ENCODE results near the gene CNNM2.
"Not testable (repeated sequence)": the region's sequence is repeated elsewhere in the genome, so short reads cannot be mapped to it uniquely, and the experiment has no call there.

Gene CNNM2

DNA sequence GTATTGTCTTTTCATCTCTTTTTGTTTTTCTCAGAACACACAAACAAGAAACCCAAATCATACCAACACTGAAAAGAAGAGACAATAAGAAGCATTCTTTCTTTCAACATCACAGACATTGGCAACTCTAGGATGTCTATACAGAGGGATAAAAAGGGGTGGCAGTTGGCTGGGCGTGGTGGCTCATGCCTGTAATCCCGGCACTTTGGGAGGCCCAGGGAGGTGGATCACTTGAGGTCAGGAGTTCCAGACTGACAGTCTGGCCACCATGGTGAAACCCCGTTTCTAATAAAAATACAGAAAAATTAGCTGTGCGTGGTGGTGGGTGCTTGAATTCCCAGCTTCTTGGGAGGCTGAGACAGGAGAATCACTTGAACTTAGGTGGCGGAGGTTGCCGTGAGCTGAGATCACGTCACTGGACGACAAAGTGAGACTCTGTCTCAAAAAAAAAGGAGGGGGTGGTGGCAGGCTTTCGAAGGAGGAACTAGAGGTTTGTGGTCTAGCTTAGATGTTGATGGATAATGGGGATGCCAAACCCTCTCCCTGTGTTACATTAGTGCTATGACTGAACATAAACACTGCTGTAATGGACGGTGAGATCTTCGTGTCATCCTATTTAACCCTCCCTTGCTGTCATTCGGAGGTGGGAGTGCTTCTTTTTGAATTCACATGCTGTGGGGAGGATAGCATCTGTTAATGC is 9.4 kb downstream of the CNNM2 start:
- DNase-seq: no peak

DNA sequence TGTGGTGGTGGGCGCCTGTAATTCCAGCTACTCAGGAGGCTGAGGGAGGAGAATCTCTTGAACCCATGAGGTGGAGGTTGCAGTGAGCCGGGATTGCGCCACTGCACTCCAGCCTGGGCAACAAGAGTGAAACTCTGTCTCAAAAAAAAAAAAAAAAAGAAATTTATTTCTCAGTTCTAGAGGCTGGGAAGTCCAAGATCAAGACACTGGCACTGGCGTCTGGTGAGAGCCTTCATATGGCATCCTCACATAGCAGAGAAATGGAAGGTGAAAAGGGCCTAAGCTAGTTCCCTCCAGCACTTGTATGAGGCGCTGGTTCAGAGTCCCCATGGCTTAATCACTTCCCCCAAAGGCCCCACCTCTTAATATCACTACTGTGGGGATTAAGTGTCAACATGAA is 10.3 kb downstream of the CNNM2 start:
- DNase-seq: not testable (repeated sequence)

DNA sequence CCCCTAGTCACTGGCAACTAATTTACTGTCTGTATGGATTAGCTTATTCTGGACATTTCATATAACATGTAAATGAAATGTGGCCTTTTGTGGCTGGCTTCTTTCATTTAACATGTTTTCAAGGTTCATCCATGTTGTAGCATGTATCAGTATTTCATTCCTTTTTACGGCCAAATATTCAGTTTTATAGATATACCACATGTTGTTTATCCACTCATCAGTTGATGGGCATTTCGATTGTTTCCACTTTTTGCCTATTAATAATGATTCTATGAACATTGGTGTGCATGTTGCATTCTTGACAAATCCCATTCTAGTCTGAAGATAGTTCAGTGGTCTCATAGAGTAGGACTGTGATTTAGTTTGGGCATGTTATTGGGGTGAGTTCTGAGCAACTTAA is 12.6 kb downstream of the CNNM2 start:
- DNase-seq: no peak

DNA sequence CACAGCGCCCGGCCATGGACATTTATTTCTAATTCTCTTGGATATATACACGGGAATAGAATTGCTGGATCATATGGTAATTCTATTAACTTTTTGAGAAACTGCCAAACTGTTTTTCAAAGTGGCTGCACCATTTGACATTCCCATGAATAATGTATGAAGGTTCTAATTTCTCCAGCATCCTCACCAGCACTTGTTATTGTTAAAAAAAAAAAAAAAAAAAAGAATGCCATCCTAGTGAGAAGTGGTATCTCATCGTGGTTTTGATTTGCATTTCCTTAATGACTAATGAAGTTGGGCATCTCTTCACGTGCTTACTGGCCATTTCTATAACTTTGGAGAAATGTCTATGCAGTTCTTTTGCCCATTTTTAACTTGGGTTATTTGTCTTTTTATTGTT is 13.5 kb downstream of the CNNM2 start:
- DNase-seq: no peak

DNA sequence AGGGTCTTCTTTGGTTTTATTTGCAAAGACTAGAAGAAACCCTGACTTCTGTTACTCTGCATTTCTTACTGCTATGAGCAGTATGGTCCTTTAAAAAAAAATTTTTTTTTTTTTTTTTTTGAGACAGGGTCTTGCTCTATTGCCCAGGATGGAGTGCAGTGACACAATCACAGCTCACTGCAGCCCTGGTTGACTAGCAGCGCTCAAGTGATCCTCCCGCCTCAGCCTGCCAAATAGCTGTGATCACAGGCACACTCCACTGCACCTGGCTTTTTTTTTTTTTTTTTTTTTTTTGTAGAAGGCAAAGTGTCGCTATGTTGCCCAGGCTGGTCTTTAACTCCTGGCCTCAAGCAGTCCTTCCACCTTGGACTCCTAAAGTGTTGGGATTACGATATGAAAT is 17.4 kb downstream of the CNNM2 start:
- DNase-seq: no peak

DNA sequence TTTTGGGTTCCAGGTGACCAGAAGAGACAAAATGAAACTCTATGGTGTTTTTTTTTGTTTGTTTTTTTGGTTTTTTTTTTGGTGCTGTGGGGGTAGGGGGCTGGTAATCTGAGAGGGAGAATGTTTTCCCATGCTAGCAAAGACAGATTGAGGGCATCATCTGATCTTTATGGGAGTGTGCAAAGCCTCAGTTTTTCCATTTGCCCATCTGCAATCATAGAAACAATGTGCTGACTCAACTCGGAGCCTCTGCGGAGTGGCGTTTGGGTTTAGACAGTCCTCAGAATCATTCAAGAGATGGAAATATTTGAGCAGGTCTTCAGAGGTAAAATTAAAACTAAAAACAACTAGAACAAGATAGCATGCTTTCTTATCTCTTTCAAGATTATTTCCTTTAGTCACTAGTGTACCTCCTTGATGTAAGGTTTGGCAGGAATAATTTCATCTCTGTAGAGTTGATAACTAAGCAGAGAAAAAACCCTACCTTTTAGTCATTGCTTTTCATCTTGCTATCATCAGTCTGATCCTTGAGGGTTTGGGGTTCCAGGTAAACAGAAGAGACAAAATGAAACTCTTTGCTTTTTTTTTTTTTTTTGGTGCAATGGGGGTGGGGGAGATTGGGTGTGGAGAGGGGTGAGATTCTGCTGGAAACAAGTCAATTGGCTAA is 18.0 kb downstream of the CNNM2 start:
- DNase-seq: no peak

DNA sequence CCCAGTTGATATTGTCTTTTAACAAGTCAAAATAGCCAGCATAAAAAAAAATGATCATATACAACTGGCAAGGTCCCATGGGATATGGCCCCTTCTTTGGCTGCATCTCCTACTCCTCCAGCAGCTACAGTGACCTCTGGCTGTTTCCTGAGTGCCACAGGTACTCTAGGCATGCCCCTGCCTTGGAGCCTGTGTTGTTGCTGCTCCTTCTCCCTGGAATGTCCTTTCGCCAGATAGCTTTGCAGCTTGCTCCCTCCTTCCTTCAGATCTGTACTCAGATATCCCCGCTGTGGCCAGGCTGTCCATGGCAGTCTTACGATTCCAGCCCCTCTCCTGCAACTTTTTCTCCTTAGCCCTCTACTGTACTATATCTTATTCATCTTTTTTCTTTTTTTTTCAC is 23.3 kb downstream of the CNNM2 start:
- no peak for DNase-seq

DNA sequence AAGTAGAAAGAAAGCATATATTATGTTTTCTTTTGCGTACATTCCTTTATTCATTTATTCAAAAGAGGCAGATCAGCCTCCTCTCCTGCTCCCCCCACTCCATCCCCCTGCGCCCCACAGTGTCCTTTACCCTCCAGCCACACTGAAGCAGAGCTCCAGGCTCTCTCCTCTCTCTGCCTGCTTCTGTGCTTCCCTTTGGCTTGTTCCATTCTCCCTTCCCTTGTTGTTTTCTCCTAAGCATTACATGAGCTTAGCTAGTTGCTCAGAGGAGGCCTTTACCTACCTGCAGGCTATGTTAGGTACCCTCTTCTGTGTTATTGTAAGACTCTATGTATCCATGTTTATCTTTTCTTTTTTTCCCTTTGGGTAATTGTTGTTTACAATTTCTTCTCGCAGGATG is 27.4 kb downstream of the CNNM2 start:
- no peak for DNase-seq

DNA sequence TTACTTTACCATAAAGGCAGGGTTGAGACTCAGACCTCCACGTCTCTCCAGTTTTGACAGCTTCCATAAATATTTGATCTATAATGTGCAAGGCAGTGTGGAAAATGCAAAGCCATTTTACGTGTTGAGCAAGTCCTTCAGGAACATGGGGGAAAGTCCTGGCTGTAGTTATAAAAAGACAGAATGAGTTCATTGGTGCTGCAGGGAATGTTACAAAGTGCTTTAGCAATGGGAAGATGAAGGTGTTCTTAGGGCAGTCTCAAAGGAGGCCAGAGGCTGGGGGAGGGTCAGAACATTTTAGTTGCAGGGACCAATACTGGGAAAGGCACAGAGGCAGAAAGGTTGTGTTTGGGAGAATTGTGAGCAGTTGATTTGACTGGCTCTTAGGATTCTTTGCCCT is 27.9 kb downstream of the CNNM2 start:
- no peak for DNase-seq

DNA sequence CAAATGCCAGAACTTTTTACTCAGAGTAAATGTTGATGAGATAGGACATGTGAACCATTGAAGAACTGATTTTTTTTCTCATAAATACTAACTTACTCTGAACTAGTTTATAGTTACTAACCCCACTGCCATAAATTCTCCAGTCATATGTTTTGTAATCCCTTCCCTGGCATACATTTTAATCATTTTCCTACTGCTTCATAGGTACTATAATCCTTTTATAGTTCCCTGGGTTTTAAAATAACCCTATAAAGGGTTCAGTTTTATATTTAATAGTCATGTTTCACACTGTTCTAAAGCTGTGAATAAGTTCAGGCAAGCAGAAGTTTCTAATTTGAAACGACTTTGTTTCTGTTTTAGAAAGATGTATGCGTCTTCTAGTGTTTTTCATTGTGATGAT is 28.9 kb downstream of the CNNM2 start:
- no peak for DNase-seq

DNA sequence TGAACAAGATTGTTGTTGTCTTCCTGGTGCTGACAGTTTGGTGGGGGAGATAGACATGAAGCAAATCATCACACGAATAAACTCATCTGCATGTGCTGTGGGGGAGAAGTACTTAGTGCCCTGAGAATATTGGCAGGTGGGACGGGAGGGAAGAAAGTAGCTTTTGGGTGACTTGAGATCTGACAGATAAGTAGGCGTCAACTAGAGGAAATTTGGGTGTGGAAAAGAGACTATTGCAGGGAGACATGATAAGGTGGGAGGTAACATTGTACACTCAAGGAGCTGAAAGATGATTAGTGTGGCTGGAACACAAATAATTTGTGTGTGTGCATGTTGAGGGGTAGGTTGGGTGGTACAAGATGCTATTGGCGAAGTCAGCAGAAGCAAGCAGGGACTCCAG is 30.1 kb downstream of the CNNM2 start:
- DNase-seq: no peak

DNA sequence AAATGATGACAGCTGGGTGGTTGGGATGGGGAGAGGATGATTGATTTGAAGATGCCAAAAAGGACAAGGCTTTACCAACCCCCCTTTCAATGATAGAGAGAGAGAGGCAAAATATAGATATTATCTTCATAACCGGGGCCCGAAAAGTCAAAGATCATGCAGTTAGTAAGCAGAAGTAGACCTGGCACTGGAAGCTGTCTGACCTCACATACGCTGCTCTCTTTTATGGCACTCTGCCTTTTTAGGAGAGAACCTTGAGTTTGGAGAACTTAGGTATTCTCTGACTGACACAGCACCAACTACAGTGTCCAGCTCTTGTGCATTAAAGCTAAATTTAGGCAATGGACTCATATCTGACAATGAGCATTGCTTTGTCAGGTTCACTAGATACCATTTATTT is 30.7 kb downstream of the CNNM2 start:
- DNase-seq: no peak

DNA sequence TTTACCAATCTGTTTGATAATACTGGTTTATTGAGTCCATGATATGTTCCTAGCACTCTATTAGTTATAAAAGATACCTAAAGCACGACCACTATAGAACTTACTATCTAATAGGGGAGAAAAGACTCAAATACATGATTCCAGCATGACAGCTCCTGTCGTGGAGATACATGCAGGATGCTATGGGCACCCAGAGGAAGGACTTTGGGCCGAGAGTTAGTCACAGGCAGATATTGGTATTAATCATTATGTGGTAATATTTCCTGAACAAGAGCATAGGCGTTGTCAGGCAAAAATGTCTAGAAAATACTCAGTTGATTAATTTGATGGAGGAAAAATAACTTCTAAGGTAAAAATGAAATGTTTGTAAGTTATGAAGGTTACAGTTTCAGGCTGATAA is 31.8 kb downstream of the CNNM2 start:
- DNase-seq: no peak

DNA sequence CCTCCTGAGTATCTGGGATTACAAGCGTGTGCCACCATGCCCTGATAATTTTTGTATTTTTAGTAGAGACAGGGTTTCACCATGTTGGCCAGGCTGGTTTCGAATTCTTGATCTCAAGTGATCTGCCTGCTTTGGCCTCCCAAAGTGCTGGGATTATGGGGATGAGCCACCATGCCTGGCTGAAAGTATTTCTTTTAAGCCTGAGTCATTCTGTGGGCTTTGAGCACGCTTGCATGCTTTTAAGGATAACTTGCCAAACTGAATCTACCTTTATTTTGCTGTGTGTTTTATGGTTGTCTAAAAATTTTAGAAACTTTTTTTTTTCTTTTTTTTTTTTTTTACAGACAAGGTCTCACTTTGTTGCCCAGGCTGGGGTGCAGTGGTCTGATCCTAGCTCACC is 33.2 kb downstream of the CNNM2 start:
- DNase-seq: no peak

DNA sequence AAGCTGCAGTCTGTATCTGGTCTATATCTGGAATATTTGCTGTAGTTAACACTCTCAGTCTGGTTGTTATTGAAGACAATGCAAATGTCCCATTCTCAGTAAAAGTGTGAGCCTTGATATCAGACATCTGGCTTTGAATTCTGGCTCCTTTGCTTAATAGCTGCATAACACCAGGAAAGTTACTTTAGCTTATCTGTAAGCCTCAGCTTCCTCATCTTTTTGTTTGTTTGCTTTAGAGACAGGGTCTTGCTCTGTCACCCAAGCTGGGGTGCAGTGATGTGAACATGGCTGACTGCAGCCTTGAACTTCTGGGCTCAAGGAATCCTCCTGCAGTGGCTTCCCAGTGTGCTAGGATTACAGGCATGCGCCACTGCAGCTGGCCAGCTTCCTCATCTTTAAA is 41.3 kb downstream of the CNNM2 start:
- DNase-seq: no peak

DNA sequence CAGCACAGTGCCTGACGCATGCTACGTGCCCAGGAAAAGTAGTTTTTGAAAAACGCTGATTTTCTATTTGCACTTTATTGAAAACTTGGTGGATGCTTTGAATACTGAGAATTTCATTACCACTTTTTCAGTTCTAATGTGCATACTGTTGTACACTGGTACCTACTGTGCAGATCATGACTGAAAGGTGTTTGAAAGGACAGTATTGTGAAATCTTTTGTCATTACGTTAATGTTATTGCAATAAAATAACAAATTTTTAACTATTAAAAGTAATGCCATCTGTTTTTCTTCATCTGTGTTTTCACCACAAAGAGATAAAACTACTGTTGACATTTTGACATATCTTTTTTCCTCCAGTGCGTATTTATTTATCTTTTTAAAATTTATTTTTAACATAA is 42.1 kb downstream of the CNNM2 start:
- no peak for DNase-seq

DNA sequence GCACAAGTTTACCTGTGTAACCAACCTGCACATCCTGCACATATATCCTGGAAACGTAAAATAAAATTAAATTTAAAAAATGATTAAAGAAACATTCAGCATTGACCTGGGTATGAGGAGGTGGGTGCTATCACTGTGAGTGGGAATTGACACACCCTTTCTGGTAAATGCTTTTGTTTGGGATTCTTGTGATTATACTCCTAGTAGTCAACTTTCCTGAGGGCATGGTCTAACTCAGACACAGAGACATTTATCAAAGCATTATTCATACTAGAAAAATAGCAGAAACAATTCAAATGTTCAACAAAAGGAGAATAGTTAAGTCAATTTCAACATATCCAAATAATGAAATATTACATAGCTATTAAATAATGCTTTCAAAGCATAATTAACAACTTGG is 44.2 kb downstream of the CNNM2 start:
- no peak for DNase-seq

DNA sequence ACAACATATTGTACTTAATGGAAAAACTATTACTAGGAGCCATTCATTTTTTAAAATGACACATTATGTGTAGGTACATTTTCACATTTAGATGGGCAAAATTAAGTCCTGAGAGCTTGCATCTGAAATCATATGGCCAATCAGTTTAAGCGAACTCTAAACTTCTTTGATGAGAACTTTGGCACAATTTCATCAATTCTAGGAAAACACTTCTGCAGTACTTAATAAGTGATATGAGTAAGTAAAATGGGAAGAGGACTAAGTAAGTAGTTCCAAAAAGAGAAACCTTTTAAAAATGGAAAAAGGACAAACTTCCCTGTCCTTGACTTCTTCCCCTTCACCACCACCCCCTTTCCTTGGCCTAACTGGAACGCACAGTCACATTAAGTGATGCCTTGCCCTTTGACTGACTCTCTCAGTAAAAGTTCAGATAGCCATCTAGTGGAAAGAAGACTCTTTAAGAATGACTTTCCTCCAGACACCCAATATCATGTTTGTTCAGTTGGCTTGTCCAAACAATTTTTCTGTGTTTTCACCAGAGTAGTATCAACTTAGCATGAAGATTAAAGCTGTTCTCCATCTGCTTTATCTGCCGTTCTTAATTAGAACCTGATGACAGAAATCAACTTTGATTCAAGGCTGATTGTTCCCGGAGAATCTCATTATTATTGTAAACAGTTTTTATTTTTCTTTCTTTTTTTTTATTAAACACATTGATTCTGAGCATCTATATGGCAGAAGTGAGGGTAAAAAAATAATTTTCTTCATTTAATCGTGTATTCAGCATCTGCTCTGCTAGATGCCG is 45.1 kb downstream of the CNNM2 start:
- no peak for DNase-seq

DNA sequence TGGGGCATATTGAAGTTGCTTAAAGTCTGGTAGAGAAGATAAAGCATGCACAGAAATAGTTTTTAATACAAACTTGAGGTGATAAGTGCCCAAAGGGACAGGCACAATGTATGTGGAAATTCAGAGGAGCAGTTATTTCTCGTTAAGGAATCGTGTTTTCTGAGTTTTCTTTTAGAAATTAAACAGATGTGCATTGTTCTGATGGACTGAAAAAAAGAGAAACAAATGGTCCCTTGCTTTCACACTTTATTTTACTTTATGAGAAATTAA is 45.6 kb downstream of the CNNM2 start:
- no peak for DNase-seq

DNA sequence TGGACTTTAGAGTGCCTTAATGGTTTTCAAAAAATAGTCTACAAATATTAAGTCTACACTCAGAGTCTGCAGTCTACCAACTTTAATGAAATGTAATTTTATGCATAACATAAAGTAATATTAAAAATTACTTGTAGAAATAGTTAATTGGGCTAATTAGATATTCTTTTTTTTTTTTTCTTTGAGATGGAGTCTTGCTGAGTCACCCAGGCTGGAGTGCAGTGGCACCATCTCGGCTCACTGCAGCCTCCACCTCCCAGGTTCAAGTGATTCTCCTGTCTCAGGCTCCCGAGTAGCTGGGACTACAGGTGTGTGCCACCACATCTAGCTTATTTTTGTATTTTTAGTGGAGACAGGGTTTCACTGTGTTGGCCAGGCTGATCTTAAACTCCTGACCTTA is 46.0 kb downstream of the CNNM2 start:
- DNase-seq: not testable (repeated sequence)

DNA sequence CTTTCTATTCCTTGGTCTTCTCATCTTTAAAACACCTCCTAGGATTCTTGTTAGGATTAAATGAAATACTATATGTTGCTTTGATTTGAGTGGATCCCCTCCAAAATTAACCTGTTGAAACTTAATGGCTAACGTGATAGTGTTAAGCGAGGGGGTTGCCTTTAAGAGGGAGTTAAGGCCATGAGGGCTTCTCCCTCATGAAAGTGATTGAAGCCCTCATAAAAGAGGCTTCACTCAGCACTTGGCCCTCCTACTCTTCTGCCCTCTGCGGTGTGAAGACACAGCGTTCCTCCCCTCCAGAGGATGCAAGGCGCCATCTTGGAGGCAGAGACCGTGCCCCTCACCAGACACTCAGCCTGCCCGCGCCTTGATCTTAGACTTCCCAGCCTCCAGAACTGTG is 46.6 kb downstream of the CNNM2 start:
- DNase-seq: no peak

DNA sequence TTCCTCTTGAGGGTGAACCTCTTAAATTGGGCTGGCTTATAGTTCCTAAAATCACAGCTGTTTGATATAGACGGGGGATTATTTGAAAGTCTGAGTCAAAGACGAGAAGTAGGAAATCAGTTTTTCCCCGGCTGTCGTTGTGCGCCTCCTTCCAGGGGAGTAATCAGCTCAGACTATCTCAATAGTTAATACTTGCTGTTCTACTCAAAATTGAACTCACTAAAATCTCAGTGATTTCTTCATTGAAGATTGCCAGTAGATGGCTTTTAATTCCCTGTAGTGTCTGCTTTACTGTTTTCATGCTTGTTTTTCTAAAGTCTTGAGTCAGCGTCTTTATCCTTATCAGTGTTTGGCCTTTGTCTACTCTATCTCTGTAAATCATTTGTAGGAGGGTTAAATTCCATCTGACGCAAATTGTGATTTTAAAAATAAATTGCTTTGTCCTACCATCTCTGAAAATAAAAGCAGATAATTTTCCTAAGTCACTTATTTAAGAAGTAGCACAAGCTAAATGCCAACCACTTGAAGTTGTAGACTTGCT is 47.3 kb downstream of the CNNM2 start:
- DNase-seq: no peak

DNA sequence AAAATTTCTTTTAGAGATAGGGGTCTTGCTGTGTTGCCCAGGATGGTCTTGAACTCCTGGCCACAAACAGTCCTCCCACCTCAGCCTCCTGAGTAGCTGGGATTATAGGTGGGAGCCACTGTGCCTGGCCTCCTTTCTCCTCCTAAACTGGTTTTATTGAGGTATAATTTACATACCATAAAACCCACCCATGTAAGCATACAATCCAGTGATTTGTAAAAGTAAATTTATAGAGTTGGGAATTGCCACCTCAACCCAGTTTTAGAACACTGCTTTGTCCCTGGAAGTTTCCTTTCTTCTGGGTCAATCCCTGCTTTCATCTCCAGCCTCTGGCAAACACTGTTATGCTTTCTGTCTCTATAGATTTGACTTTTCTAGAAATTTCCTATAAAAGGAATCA is 49.0 kb downstream of the CNNM2 start:
- DNase-seq: no peak

Data from CD4-positive, alpha-beta T cell treated with Interleukin-6 for 4 hours (primary cell).